Measurements from ENCODE around the gene AMBP. TPM values are rescaled to one million over a fixed set of nuclear protein-coding genes. Genes with fewer than 3 reads are reported as not detected.
A peak's percentile ranks its signal among the peaks of the same experiment; 100 is the strongest.

The AMBP gene
- total RNA-seq (1,000 to 10,000 TPM; 3,440 to 3,808 TPM), polyA plus RNA-seq (1,000 to 10,000 TPM; 5,918 to 6,678 TPM)

- WGBS, result 27% methylated on average over 16 of the region's 16 CpGs
Measured at GRCh38 chr9:114078021-114078780, at the start of gene AMBP. Gene AMBP (minus strand): TSS chr9:114078300. CDS start chr9:114078209, 91 bp downstream.

More at GRCh38 chr9:114078021-114078780, at the start of gene AMBP:
- TF ChIP-seq RAD21 (IDR thresholded peaks at IDR 0.05), result peak; percentile 45 to 62
- peak; percentile 96 for TF ChIP-seq SP1 (IDR thresholded peaks at IDR 0.05)
- peak; percentile 86 for TF ChIP-seq REST (IDR thresholded peaks at IDR 0.05)
- TF ChIP-seq YY1 (IDR thresholded peaks at IDR 0.05), result peak; percentile 93
- TF ChIP-seq RXRA (IDR thresholded peaks at IDR 0.05), result peak; percentile 98 to 99
- TF ChIP-seq HNF4G (IDR thresholded peaks at IDR 0.05), result peak; percentile 79
- TF ChIP-seq ZBTB33 (IDR thresholded peaks at IDR 0.05), result peak; percentile 85
- no peak for TF ChIP-seq GABPA (IDR thresholded peaks at IDR 0.05 in 1 of 2, conservative IDR thresholded peaks at IDR 0.05 in 1 of 2)
- TF ChIP-seq EGR1 (IDR thresholded peaks at IDR 0.05; ENCODE audit: low read depth in 2 of 2), result peak in 1 of 2 donors; percentile 71
- peak; percentile 98 for TF ChIP-seq TAF1 (conservative IDR thresholded peaks at IDR 0.05)
- peak; percentile 96 for TF ChIP-seq MAX (IDR thresholded peaks at IDR 0.05)
- peak; percentile 60 to 91 for TF ChIP-seq JUND (IDR thresholded peaks at IDR 0.05)
- peak; percentile 70 for TF ChIP-seq ATF3 (IDR thresholded peaks at IDR 0.05)
- TF ChIP-seq FOXA1 (IDR thresholded peaks at IDR 0.05), result peak; percentile 38
- TF ChIP-seq NR2F2 (IDR thresholded peaks at IDR 0.05), result peak; percentile 82
- peak; percentile 89 to 90 for TF ChIP-seq HNF4A (conservative IDR thresholded peaks at IDR 0.05)
- no peak for TF ChIP-seq CTCF (IDR thresholded peaks at IDR 0.05; ENCODE audit: low read depth, low read length, missing input control)
- peak; percentile 39 for TF ChIP-seq FOXA2 (IDR thresholded peaks at IDR 0.05)
- Histone ChIP-seq H3K4me1 (ENCODE audit: control insufficient read depth in 4 of 4, insufficient read depth in 4 of 4, low read length in 3 of 4) (peaks cover 4 to 81% (median 70%) of the 10 kb centered on the region in 4 donors), H3K27ac (ENCODE audit: low read depth in 1 of 2, low read length in 2 of 2) (peak within 1 kb of the TSS; percentile 60 to 68), H3K4me3 (ENCODE audit: low read depth in 1 of 3, low read length in 3 of 3) (peak within 1 kb of the TSS; percentile 60 to 95 (median 85)), H3K27me3 (ENCODE audit: control insufficient read depth in 4 of 4, insufficient read depth in 4 of 4, low read length in 3 of 4) (no peaks in the 10 kb centered on the region), H3K9me3 (ENCODE audit: control insufficient read depth in 4 of 4, low read length in 3 of 4) (no peaks in the 10 kb centered on the region), H3K36me3 (ENCODE audit: control insufficient read depth in 4 of 4, insufficient read depth in 3 of 4, low read depth in 1 of 4, low read length in 3 of 4) (peaks cover 2 to 25% (median 16%) of the 10 kb centered on the region in 4 donors), H3K9ac (ENCODE audit: low read depth in 1 of 2, low read length in 2 of 2) (peak within 1 kb of the TSS; percentile 83 to 87)
- peak; percentile 70 for DNase-seq (ENCODE audit: low spot score)
